HepG2 (cell line): ENCODE data around the gene KLF9. TPM values are rescaled to one million over a fixed set of nuclear protein-coding genes. Genes with fewer than 3 reads are reported as not detected.

ENCODE experiments used
- ELF4 ChIP-seq: sonication (generic); formaldehyde crosslinking; IDR thresholded peaks from 2 replicates; pipeline ENCODE4 v1.5.0; 2020; ENCODE audit warnings: missing genetic modification reagents, mild to moderate bottlenecking, moderate library complexity, borderline replicate concordance
- FOXK2 ChIP-seq: fragments of 450-650 bp; IDR thresholded peaks from 2 replicates; pipeline ENCODE4 v1.6.1; 2016
- HOXA7 ChIP-seq: sonication (generic); formaldehyde crosslinking; IDR thresholded peaks from 2 replicates; pipeline ENCODE4 v1.8.1; 2022; ENCODE audit warnings: mild to moderate bottlenecking, missing genetic modification reagents, moderate library complexity
- KLF9 ChIP-seq: IDR thresholded peaks from 2 replicates; pipeline ENCODE4 v1.6.1; 2016; ENCODE audit warnings: low read depth
- MAFK ChIP-seq, 2 experiments: IDR thresholded peaks in 1 of 2; conservative IDR thresholded peaks in 1 of 2; 2 replicates each; pipeline ENCODE4 v1.6.1; 2011; ENCODE audit warnings: improper control_type of control experiment in 2 of 2, low read length in 2 of 2
- MBD4 ChIP-seq: IDR thresholded peaks from 2 replicates; pipeline ENCODE4 v1.6.1; 2012; ENCODE audit warnings: low read length, inconsistent platforms, borderline replicate concordance
- NFYB ChIP-seq: sonication (generic); formaldehyde crosslinking; IDR thresholded peaks from 2 replicates; pipeline ENCODE4 v1.4.0; 2020; ENCODE audit warnings: missing genetic modification reagents
- RBAK ChIP-seq: sonication (generic); formaldehyde crosslinking; IDR thresholded peaks from 2 replicates; pipeline ENCODE4 v1.5.1; 2020; ENCODE audit warnings: mild to moderate bottlenecking, missing genetic modification reagents
- RFX3 ChIP-seq: IDR thresholded peaks from 2 replicates; pipeline ENCODE4 v1.6.1; 2016; ENCODE audit warnings: missing biosample characterization, missing genetic modification reagents
- RNF2 ChIP-seq: fragments of 450-650 bp; conservative IDR thresholded peaks from 2 replicates; pipeline ENCODE4 v1.6.1; 2016; ENCODE audit warnings: low read depth
- TARDBP ChIP-seq: sonication (generic); formaldehyde crosslinking; IDR thresholded peaks from 2 replicates; pipeline ENCODE4 v1.8.0; 2022; ENCODE audit warnings: mild to moderate bottlenecking, missing genetic modification reagents
- ZFP36 ChIP-seq: fragments of 150-350 bp; IDR thresholded peaks from 2 replicates; pipeline ENCODE4 v1.6.1; 2018; ENCODE audit warnings: borderline replicate concordance, low read length, low read depth; ENCODE audit not compliant: partially characterized antibody
- ZFP62 ChIP-seq: sonication (generic); formaldehyde crosslinking; IDR thresholded peaks from 2 replicates; pipeline ENCODE4 v1.4.0; 2020; ENCODE audit warnings: missing genetic modification reagents
- ZNF432 ChIP-seq: sonication (generic); formaldehyde crosslinking; IDR thresholded peaks from 2 replicates; pipeline ENCODE4 v1.5.0; 2020; ENCODE audit warnings: missing genetic modification reagents, mild to moderate bottlenecking, borderline replicate concordance
- ZNF547 ChIP-seq: sonication (generic); formaldehyde crosslinking; IDR thresholded peaks from 2 replicates; pipeline ENCODE4 v1.5.1; 2020; ENCODE audit warnings: mild to moderate bottlenecking, missing genetic modification reagents
- ZNF557 ChIP-seq: sonication (generic); formaldehyde crosslinking; IDR thresholded peaks from 2 replicates; pipeline ENCODE4 v1.4.0; 2020; ENCODE audit warnings: missing genetic modification reagents
- ZNF616 ChIP-seq: sonication (generic); formaldehyde crosslinking; IDR thresholded peaks from 2 replicates; pipeline ENCODE4 v1.5.0; 2020; ENCODE audit warnings: low read depth, mild to moderate bottlenecking, missing genetic modification reagents
- ZNF749 ChIP-seq: sonication (generic); formaldehyde crosslinking; IDR thresholded peaks from 2 replicates; pipeline ENCODE4 v1.8.0; 2022; ENCODE audit warnings: mild to moderate bottlenecking, missing genetic modification reagents, moderate library complexity, borderline replicate concordance
- ZNF766 ChIP-seq: sonication (generic); formaldehyde crosslinking; IDR thresholded peaks from 2 replicates; pipeline ENCODE4 v1.5.0; 2020; ENCODE audit warnings: missing genetic modification reagents, borderline replicate concordance
- ZNF790 ChIP-seq: sonication (generic); formaldehyde crosslinking; IDR thresholded peaks from 2 replicates; pipeline ENCODE4 v1.8.0; 2022; ENCODE audit warnings: missing genetic modification reagents, mild to moderate bottlenecking, borderline replicate concordance
- ZSCAN29 ChIP-seq: sonication (generic); formaldehyde crosslinking; conservative IDR thresholded peaks from 2 replicates; pipeline ENCODE4 v1.4.0; 2020; ENCODE audit warnings: mild to moderate bottlenecking, missing genetic modification reagents
- polyA plus RNA-seq, 8 experiments: library from polyadenylated mRNA; depleted of rRNA in 3 of 8; stranded (reverse) in 7 of 8; unstranded in 1 of 8; fragments of >200 nt; fragmentation: Illumina TruSeq in 4 of 8; extraction: Trizol in 4 of 8; gene quantifications; 2 replicates each; pipeline versions ENCODE4 v1.2.1 to v1.2.3, GENCODE V29; 2011 to 2016; ENCODE audit warnings: low read depth in 4 of 8, missing spikeins in 1 of 8, mixed read lengths in 1 of 8; ENCODE audit not compliant: insufficient read depth in 1 of 8
- total RNA-seq, 5 experiments: library from RNA; depleted of rRNA; stranded (reverse); fragments of >200 nt; fragmentation: Illumina TruSeq; extraction: Trizol; gene quantifications; 2 replicates each; pipeline ENCODE4 v1.2.3, GENCODE V29; 2016; ENCODE audit warnings: low read depth in 1 of 5
- TF ChIP-seq, protein P1 (sequence below): sonication (generic); formaldehyde crosslinking; IDR thresholded peaks from 2 replicates; pipeline ENCODE4 v1.4.0; 2020; ENCODE audit warnings: mild to moderate bottlenecking, missing genetic modification reagents
- TF ChIP-seq, protein P2 (sequence below): sonication (generic); formaldehyde crosslinking; IDR thresholded peaks from 2 replicates; pipeline ENCODE4 v1.4.0; 2020; ENCODE audit warnings: missing genetic modification reagents, borderline replicate concordance
- TF ChIP-seq, protein P3 (sequence below): sonication (generic); formaldehyde crosslinking; IDR thresholded peaks from 2 replicates; pipeline ENCODE4 v1.4.0; 2020; ENCODE audit warnings: mild to moderate bottlenecking, missing genetic modification reagents
- TF ChIP-seq, protein P4 (sequence below): sonication (generic); formaldehyde crosslinking; IDR thresholded peaks from 2 replicates; pipeline ENCODE4 v1.5.1; 2020; ENCODE audit warnings: missing genetic modification reagents, mild to moderate bottlenecking, borderline replicate concordance
- TF ChIP-seq, protein P5 (sequence below): sonication (generic); formaldehyde crosslinking; IDR thresholded peaks from 2 replicates; pipeline ENCODE4 v1.5.0; 2020; ENCODE audit warnings: missing genetic modification reagents

KLF9 gene
- total and polyA plus RNA-seq, 2 of the 13 experiments (the other 11 are each of a cell fraction or from before 2014, with no cell fraction given): 5.7 to 7.2 TPM

DNA sequence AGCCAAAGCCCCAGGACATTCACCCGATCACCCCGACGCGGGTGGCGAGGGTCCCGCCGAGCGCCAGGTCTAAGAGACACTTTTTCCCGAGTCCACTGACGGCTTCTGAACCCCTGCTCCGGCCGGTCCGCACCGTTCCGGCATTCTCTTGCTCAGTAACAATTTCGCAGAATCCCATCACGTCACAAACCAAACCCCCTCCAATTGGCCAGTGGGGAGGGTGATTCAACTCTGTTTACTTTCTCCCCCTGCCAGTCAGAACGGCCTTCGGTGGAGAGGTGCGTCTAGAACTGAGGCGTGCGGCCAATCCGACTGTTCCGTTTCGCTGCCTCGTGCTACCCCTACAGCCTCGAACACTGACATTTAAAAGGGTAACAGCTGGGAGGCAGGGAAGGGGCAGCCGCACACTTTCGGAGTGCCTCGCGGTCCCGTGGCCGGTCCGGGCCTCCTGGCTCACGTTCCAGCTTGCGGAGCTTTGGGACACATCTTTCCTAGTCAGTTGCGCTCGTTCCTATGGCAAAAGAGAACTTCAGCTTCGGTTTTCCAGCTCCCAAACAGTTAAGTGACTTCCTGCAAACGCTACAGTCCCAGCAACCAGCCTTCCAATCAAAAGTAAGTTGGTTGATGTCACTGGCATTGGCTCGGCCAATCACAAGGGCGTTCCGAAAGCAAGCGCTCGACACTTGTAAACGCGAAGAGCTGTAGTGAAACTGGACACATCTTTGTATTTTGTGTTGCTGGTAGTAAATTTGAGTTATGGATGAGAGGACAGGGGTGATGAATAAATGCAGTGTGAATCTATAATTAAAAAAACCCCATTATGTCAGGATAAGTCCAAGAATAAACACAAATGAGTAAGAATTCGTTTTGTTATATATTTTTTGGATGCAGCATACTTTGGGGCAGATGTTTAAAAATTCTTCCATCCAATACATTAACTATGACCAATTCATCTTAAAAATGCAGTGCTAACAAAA, at the start of gene KLF9 (continued):
- TF ChIP-seq MBD4 (no peak), HOXA7 (no peak), ZNF547 (CRISPR knock-in tag) (peak; percentile 82), RBAK (CRISPR knock-in tag) (no peak), ZNF749 (CRISPR knock-in tag) (peak; percentile 79), FOXK2 (peak; percentile 59; the same call in 1 of the 2 replicates), MAFK (conservative IDR thresholded peaks at IDR 0.05 in 1 of 2, IDR thresholded peaks at IDR 0.05 in 1 of 2; ENCODE audit: low read length in 2 of 2) (no peak), ZNF616 (CRISPR knock-in tag) (no peak), RNF2 (peak; percentile 97), TARDBP (CRISPR knock-in tag) (peak; percentile 75; the same call in 1 of the 2 replicates), ZNF432 (no peak), ZNF790 (peak; percentile 42; the same call in 1 of the 2 replicates), ZFP62 (CRISPR knock-in tag) (no peak), ZSCAN29 (peak; percentile 73; the same call in 1 of the 2 replicates), ZNF557 (no peak), ZFP36 (no peak), ELF4 (CRISPR knock-in tag) (0 out of 2 replicates have a peak, but pooled peaks have one; percentile 36), ZNF766 (CRISPR knock-in tag) (peak; percentile 23; the same call in 1 of the 2 replicates), KLF9 (CRISPR knock-in tag) (peak; percentile 93; the same call in 1 of the 2 replicates), RFX3 (CRISPR knock-in tag) (0 out of 2 replicates have a peak, but pooled peaks have one; percentile 8), NFYB (peak; percentile 88)
- TF ChIP-seq, protein P1, sequence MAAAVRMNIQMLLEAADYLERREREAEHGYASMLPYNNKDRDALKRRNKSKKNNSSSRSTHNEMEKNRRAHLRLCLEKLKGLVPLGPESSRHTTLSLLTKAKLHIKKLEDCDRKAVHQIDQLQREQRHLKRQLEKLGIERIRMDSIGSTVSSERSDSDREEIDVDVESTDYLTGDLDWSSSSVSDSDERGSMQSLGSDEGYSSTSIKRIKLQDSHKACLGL (CRISPR knock-in tag): peak; percentile 80; the same call in 1 of the 2 replicates
- TF ChIP-seq, protein P2, sequence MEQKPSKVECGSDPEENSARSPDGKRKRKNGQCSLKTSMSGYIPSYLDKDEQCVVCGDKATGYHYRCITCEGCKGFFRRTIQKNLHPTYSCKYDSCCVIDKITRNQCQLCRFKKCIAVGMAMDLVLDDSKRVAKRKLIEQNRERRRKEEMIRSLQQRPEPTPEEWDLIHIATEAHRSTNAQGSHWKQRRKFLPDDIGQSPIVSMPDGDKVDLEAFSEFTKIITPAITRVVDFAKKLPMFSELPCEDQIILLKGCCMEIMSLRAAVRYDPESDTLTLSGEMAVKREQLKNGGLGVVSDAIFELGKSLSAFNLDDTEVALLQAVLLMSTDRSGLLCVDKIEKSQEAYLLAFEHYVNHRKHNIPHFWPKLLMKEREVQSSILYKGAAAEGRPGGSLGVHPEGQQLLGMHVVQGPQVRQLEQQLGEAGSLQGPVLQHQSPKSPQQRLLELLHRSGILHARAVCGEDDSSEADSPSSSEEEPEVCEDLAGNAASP: peak; percentile 24; the same call in 1 of the 2 replicates
- TF ChIP-seq, protein P3, sequence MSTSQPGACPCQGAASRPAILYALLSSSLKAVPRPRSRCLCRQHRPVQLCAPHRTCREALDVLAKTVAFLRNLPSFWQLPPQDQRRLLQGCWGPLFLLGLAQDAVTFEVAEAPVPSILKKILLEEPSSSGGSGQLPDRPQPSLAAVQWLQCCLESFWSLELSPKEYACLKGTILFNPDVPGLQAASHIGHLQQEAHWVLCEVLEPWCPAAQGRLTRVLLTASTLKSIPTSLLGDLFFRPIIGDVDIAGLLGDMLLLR (CRISPR knock-in tag): peak; percentile 94
- TF ChIP-seq, protein P4, sequence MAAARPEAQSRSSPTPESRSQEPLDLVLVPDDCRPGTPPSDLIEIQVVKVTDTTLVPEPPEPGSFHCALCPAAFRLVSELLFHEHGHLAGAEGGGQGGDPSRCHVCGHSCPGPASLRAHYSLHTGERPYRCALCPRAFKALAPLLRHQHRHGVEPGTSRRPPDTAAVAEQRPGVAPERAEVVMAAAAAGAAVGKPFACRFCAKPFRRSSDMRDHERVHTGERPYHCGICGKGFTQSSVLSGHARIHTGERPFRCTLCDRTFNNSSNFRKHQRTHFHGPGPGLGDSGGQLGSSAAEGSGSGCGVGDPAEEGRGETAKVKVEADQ (CRISPR knock-in tag): no peak
- TF ChIP-seq, protein P5, sequence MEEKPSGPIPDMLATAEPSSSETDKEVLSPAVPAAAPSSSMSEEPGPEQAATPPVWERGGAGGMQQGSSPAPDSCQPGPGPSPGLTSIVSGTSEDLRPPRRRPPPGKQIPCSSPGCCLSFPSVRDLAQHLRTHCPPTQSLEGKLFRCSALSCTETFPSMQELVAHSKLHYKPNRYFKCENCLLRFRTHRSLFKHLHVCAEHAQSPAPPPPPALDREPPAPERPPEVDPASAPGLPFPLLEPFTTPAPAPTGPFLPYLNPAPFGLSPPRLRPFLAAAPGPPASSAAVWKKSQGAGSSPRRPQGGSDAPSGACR: 0 out of 2 replicates have a peak, but pooled peaks have one; percentile 62
